ENCODE measurements around the gene ZNF684.
A peak's percentile ranks its signal among the peaks of the same experiment; 100 is the strongest.

The ZNF684 gene

GRCh38 chr1:40592107-40592803 is 60.8 kb downstream of the ZNF684 start:
- peak; percentile 62 for TF ChIP-seq CTCF (conservative IDR thresholded peaks at IDR 0.05; ENCODE audit: control insufficient read depth, insufficient read depth, low read depth, low read length)
- DNase-seq (ENCODE audit: low read depth): peak; percentile 52
- no peak overlapping the region for H3K4me3 ChIP-seq (ENCODE audit: control insufficient read depth, low read depth, low read length)

GRCh38 chr1:40593449-40594186 is 62.2 kb downstream of the ZNF684 start:
- no peak overlapping the region for H3K4me3 ChIP-seq (ENCODE audit: control insufficient read depth, low read depth, low read length)
- DNase-seq (ENCODE audit: low read depth): no peak
- TF ChIP-seq CTCF (conservative IDR thresholded peaks at IDR 0.05; ENCODE audit: control insufficient read depth, insufficient read depth, low read depth, low read length): no peak

GRCh38 chr1:40594187-40594531 is 62.7 kb downstream of the ZNF684 start:
- no peak for TF ChIP-seq CTCF (conservative IDR thresholded peaks at IDR 0.05; ENCODE audit: control insufficient read depth, insufficient read depth, low read depth, low read length)
- DNase-seq (ENCODE audit: low read depth): no peak
- no peak overlapping the region for H3K4me3 ChIP-seq (ENCODE audit: control insufficient read depth, low read depth, low read length)

- no peak for DNase-seq (ENCODE audit: low read depth)
Measured at GRCh38 chr1:40595623-40596022, 64.2 kb downstream of the ZNF684 start.

More at GRCh38 chr1:40595623-40596022, 64.2 kb downstream of the ZNF684 start:
- H3K4me3 ChIP-seq (ENCODE audit: control insufficient read depth, low read depth, low read length): no peak overlapping the region
- no peak for TF ChIP-seq CTCF (conservative IDR thresholded peaks at IDR 0.05; ENCODE audit: control insufficient read depth, insufficient read depth, low read depth, low read length)
